Measurements from ENCODE around the gene ASTN2.

GRCh38 chr9:116933251-116933650 is 481.6 kb downstream of the ASTN2 start:
- TF ChIP-seq CTCF (IDR thresholded peaks at IDR 0.05; ENCODE audit: low read depth, low read length, missing input control) = no peak
- no peak for TF ChIP-seq ZBTB33 (IDR thresholded peaks at IDR 0.05)
- no peak for TF ChIP-seq RAD21 (IDR thresholded peaks at IDR 0.05)
- TF ChIP-seq HNF4A (conservative IDR thresholded peaks at IDR 0.05) = no peak
- no peak for TF ChIP-seq TAF1 (conservative IDR thresholded peaks at IDR 0.05)
- TF ChIP-seq JUND (IDR thresholded peaks at IDR 0.05) = no peak
- TF ChIP-seq REST (IDR thresholded peaks at IDR 0.05) = no peak
- TF ChIP-seq MAX (IDR thresholded peaks at IDR 0.05) = no peak
- TF ChIP-seq ATF3 (IDR thresholded peaks at IDR 0.05) = no peak
- TF ChIP-seq SP1 (IDR thresholded peaks at IDR 0.05) = no peak
- TF ChIP-seq EGR1 (IDR thresholded peaks at IDR 0.05; ENCODE audit: low read depth in 2 of 2) = no peak

Data from liver (tissue), 3 donors.